ENCODE results near the gene ATP5PD.
"Not testable (repeated sequence)": the region's sequence is repeated elsewhere in the genome, so short reads cannot be mapped to it uniquely, and the experiment has no call there.

Gene ATP5PD

DNA sequence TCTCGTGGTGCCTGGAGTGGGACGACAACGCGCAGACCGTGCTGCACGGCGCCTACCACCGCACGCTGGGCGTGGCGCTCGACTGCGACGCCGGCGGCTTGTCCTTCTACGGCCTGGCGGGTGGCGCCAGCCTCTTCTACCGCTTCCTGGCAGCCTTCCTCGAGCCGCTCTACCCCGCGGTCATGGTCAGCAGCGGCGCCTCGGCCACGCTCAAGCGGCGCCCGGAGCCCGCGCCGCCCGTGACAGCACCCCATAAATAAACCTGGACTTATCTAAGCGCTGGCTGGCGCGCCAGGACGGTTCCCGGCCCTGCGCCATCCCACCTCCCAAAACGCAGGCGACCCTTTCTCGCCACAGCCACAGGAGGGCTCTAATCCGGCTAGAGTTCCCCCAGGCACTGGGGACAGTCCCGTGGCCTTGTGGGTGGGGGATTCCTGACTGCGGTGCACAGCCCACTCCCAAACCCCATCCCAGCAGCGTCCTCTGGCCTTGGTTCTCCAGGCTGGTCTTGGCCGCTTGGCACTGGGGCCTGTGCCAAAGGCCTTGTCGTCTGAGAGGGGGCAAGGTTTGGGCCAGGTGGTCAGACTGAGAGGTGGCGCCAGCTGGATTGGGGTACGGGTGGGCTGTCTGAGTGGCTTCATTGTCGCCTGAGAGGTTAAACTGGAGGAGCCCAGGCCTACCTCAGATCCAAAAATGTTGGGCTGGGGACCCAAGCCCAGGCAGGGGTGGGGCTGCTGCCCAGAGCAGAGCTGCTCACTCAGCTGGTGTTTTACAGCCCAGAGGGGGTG lies 30.9 kb upstream of the ATP5PD start:
- peak; percentile 75 for DNase-seq (ENCODE audit: low spot score)

DNA sequence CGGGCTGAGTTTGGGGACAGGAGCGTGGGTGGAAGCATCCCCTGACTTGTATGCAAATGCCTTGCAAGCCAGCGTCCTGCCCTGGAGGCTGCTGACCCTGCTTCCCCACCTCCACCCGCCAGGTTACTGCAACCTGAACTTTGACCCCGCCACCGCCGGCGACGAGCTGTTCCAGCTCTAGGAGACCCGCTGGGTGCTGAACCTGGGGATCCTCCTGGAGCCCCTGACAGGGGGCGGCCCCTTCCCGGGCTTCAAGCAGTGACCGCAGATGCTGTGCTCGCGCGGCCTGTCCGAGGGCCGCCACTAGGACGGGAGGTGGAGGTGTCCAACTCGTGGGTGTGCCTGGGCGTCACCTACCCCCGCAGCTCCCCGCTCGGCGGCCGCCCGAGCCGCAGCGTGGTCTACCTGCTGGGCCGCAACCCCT lies 30.3 kb upstream of the ATP5PD start:
- DNase-seq (ENCODE audit: low spot score): no peak

- DNase-seq (ENCODE audit: low spot score): no peak
Observed at GRCh38 chr17:75075597-75076336, 29.0 kb upstream of the ATP5PD start.

DNA sequence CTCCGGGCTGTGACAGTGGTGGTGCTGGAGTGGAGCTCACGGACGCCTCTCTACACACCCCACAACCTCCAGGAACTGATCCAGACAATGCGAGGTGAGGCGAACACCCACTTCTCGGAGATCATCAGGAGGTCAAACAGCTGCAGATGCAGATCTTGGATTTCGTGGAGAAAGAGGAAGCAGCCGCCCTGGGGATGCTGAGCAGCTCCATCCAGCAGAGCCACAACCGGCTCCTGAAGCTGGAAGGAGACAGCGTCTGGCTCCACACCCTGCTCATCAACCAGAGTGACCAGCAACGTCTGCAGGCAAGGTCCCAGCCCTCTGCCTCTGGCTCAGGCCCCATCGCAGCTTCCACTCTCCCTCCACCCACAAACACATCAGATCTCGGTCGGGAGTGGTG lies 27.8 kb upstream of the ATP5PD start:
- no peak for DNase-seq (ENCODE audit: low spot score)

DNA sequence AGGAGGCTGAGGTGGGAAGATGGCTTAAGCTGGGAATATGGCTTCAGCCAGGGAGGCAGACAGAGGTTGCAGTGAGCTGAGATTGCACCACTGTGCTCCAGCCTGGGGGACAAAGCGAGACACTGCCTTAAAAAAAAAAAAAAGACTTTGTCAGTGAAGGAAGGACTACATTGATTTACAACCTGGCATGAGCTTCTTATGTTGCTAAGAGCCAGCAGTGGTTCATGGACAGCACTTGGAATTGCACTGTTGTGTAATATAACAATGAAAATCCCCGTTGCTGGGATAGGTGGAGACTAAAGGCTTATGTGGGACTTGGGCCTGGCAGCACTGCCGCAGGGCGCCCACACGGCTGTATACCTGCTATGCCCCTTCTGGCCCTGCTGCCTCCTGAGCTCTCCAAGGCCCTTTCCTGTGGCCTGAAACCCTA lies 26.9 kb upstream of the ATP5PD start:
- DNase-seq (ENCODE audit: low spot score): no peak

GRCh38 chr17:75072909-75073308 lies 26.1 kb upstream of the ATP5PD start:
- DNase-seq (ENCODE audit: low spot score): not testable (repeated sequence)

DNA sequence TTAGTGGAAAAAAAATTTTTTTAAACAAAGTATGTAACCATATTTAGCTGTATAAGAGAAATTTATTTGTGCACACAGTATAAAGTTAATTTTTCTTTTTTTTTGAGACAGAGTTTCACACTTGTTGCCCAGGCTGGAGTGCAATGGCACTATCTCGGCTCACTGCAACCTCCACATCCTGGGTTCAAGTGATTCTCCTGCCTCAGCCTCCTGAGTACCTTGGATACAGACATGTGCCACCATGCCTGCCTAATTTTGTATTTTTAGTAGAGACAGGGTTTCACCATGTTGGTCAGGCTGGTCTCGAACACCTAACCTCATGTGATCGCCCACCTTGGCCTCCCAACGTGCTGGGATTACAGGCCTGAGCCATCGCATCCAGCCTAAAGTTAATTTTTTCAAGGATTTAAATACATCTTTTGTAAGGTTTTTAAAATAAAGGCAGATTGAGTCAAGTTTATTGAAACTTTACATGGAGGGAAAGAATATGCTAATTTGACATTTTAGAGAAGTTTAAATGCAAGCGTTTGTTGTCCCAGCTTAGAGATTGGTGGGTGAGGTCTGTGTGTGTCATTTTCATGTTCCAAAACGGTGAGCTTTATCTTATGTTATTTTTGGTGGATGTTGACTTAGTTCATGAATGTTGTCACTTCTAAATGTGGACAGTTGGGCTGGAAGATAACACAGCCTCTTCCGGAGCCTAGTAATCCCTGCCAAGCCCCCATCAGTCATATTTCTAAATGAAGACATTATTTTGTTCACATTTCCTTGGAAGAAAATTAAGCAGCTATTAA lies 24.9 kb upstream of the ATP5PD start:
- not testable (repeated sequence) for DNase-seq (ENCODE audit: low spot score)

DNA sequence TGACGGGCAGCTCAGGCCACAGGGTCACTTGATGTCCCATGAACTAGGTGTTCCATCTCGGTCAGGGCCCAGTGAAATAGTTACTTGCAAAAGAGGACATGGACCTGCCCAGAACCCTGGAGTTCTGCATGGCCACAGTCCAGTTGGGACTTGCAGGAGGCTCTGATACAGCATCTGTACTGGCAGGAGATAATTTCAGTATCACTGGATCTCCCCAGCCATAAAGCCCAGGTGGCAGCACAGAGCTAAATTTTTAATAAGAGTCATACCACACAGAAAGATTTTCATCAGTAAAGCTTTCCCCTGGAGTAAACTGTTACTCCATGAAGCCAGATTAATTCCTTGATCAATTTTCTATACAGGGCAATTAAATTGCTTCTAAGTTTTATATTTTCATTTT lies 23.0 kb upstream of the ATP5PD start:
- no peak for DNase-seq (ENCODE audit: low spot score)

- no peak for DNase-seq (ENCODE audit: low spot score)
Observed at GRCh38 chr17:75068750-75069149, 22.0 kb upstream of the ATP5PD start.

GRCh38 chr17:75067856-75068255 lies 21.1 kb upstream of the ATP5PD start:
- DNase-seq (ENCODE audit: low spot score): no peak

GRCh38 chr17:75065562-75066151 lies 18.9 kb upstream of the ATP5PD start:
- DNase-seq (ENCODE audit: low spot score): no peak

- no peak for DNase-seq (ENCODE audit: low spot score)
Observed at GRCh38 chr17:75064867-75065561, 18.2 kb upstream of the ATP5PD start.

GRCh38 chr17:75064460-75064859 lies 17.7 kb upstream of the ATP5PD start:
- no peak for DNase-seq (ENCODE audit: low spot score)

GRCh38 chr17:75064040-75064439 lies 17.3 kb upstream of the ATP5PD start:
- no peak for DNase-seq (ENCODE audit: low spot score)

DNA sequence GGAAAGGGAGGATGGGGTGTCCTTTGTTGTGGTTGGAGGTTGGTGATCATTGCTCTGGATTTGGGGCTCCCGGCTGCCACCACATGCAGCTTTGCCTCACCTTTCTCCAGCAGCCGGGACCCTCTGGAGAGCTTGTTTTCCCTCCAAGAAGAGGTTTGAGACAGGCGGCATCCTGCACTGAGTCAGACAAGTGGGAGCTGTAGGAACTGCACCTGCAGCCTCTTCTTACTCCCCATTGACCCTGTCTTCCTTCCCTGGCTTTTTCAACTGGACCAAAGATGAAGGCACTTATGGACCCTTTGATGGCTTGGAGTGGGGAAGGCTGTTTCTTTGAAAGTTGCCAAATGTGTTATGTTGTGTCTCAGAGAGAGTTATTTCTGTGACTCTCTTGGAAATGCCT lies 16.9 kb upstream of the ATP5PD start:
- DNase-seq (ENCODE audit: low spot score): no peak

DNA sequence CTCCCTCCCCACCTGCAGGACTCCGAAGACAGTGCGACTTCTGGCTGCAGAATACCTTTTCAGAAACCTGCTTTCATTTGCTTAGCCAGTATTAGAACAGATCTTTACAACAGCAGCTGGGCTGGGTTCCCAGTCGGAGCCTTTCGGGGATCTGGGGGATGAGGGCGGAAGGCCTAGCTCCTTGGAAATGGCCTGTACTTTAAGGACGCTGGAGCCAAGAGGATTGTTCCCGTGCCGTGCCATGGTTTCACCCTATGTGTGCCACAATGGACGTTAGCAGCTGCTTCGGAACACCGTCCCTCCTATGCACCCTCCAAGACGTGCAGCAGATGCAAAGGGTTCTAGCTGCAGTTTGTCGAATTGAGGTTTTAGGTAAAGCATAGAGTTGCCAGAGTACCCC lies 16.4 kb upstream of the ATP5PD start:
- DNase-seq (ENCODE audit: low spot score): no peak

DNA sequence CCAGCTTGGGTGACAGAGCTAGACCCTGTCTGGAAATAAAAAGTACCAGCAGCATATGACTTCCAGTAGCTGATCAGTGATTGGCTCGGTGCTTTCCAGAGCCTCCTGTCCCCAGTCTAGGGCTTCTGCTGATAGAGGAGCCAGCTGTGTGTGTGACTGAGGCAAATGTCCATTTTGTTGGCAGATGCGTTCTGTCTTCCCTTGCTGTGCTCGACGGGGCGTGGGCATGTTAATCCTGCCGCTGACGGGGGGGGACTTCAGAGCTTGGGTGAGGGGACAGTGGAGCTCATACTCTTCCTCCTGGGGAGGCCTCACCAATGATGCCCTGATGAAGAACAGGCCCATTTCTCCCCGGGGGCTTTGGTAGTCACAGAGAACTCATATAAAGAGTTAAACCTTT lies 14.8 kb upstream of the ATP5PD start:
- DNase-seq (ENCODE audit: low spot score): no peak

DNA sequence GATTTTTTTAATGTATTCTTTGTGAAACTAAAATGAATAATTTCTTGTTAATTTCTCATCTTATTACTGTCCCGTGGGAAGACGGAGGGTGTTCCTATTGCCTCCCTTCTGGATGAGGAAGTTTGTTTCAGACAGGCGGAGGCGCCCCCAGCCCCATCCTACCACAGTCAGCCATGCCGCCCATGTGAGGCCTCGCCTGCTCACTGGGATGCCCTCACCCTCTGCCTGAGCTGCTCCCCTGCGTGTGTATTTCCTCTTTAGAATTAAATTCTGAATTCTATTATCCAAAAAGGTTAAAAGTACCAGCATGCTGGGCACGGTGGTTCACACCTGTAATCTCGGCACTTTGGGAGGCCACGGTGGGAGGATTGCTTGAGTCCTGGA lies 14.3 kb upstream of the ATP5PD start:
- DNase-seq (ENCODE audit: low spot score): no peak

- DNase-seq (ENCODE audit: low spot score): no peak
Observed at GRCh38 chr17:75060434-75061054, 13.8 kb upstream of the ATP5PD start.

- peak; percentile 89 for DNase-seq (ENCODE audit: low spot score)
Observed at GRCh38 chr17:75059369-75060345, 12.9 kb upstream of the ATP5PD start.
